Breast epithelium (tissue), 3 donors: ENCODE data around the gene KDM4C.

Source experiments
- CTCF ChIP-seq, 3 donors: fragments of 450-650 bp; IDR thresholded peaks; one replicate each; pipeline ENCODE4 v1.5.1; 2016 to 2017; ENCODE audit warnings: antibody characterized with exemption in 3 of 3, mild to moderate bottlenecking in 3 of 3, moderate library complexity in 3 of 3
- POLR2A ChIP-seq: fragments of 450-650 bp; IDR thresholded peaks from one replicate; pipeline ENCODE4 v1.6.1; 2016; ENCODE audit warnings: antibody characterized with exemption, mild to moderate bottlenecking, moderate library complexity
- POLR2AphosphoS5 ChIP-seq, 3 donors: sonication (generic); formaldehyde crosslinking; IDR thresholded peaks; one replicate each; pipeline ENCODE4 v1.6.1; 2017; ENCODE audit warnings: antibody characterized with exemption in 3 of 3

- TF ChIP-seq POLR2A (no peak), CTCF (IDR thresholded peaks at IDR 0.05) (no peak), POLR2AphosphoS5 (IDR thresholded peaks at IDR 0.05) (no peak)
Observed at GRCh38 chr9:6901180-6901579, 143.4 kb downstream of the KDM4C start.
